SK-N-MC (cell line): ENCODE measurements around the gene SESTD1.

ENCODE experiments used
- EZH2 ChIP-seq: fragments of 200-600 bp; sonication (generic); IDR thresholded peaks from one replicate; pipeline ENCODE4 v1.6.1; 2017; ENCODE audit warnings: antibody characterized with exemption
- FOXP2 ChIP-seq: optimal IDR thresholded peaks from 2 replicates; pipeline ENCODE3; 2011; ENCODE audit warnings: mild to moderate bottlenecking, moderate library complexity; ENCODE audit not compliant: insufficient read depth; ENCODE audit errors: extremely low read length, control extremely low read depth
- POLR2AphosphoS5 ChIP-seq: IDR thresholded peaks from 2 replicates; pipeline ENCODE4 v1.6.1; 2012; ENCODE audit warnings: mild to moderate bottlenecking, low read depth, low read length, borderline replicate concordance

GRCh38 chr2:179195141-179195540 lies 69.5 kb downstream of the SESTD1 start:
- no peak for TF ChIP-seq POLR2AphosphoS5
- no peak for TF ChIP-seq EZH2
- TF ChIP-seq FOXP2: no peak
